Thoracic aorta (tissue), 2 donors: ENCODE data around the gene ECSCR. TPM values are rescaled to one million over a fixed set of nuclear protein-coding genes. Genes with fewer than 3 reads are reported as not detected.

Experiments used
- ATAC-seq: fragments of 150-250 bp; one replicate; pipeline ENCODE4 v1.8.0; 2017; ENCODE audit warnings: low read depth; ENCODE audit not compliant: insufficient number of reproducible peaks, low FRiP score
- DNase-seq: peaks from one replicate; pipeline ENCODE4 v3.0.0-alpha.2; 2020; ENCODE audit warnings: low spot score
- H3K27ac ChIP-seq, 2 donors: fragments of 200-600 bp; sonication (generic); 1 replicate in 1 of 2; 2 replicates in 1 of 2; pipeline ENCODE4 v1.5.1; 2016; ENCODE audit warnings: mild to moderate bottlenecking in 2 of 2, moderate library complexity in 2 of 2
- H3K27me3 ChIP-seq: fragments of 200-600 bp; sonication (generic); replicated peaks from 2 replicates; pipeline ENCODE4 v1.6.0; 2016; ENCODE audit warnings: mild to moderate bottlenecking; ENCODE audit not compliant: insufficient read depth
- H3K36me3 ChIP-seq: fragments of 200-600 bp; sonication (generic); one replicate; pipeline ENCODE4 v1.5.1; 2016
- H3K4me1 ChIP-seq, 2 donors: fragments of 200-600 bp; sonication (generic); 1 replicate in 1 of 2; 2 replicates in 1 of 2; pipeline versions ENCODE4 v1.5.1 to v1.6.0; 2016; ENCODE audit warnings: low read depth in 2 of 2, mild to moderate bottlenecking in 1 of 2; ENCODE audit not compliant: control insufficient read depth in 1 of 2
- H3K4me3 ChIP-seq: fragments of 200-600 bp; sonication (generic); 2 replicates; pipeline ENCODE4 v1.5.1; 2016; ENCODE audit warnings: mild to moderate bottlenecking
- H3K9me3 ChIP-seq: fragments of 200-600 bp; sonication (generic); 2 replicates; pipeline ENCODE4 v1.5.1; 2016
- total RNA-seq, 2 donors: library from RNA; depleted of rRNA; stranded (reverse); fragments of >200 nt; gene quantifications; one replicate each; pipeline versions ENCODE4 v1.1.0 to v1.2.3, GENCODE V29; 2016
- TF ChIP-seq, protein P1 (sequence below): fragments of 200-600 bp; sonication (generic); IDR thresholded peaks from one replicate; pipeline ENCODE4 v1.5.1; 2019; ENCODE audit warnings: antibody characterized with exemption

Gene ECSCR
- total RNA-seq, 2 donors from 2014 or later, result 27.1 to 35.6 TPM

DNA sequence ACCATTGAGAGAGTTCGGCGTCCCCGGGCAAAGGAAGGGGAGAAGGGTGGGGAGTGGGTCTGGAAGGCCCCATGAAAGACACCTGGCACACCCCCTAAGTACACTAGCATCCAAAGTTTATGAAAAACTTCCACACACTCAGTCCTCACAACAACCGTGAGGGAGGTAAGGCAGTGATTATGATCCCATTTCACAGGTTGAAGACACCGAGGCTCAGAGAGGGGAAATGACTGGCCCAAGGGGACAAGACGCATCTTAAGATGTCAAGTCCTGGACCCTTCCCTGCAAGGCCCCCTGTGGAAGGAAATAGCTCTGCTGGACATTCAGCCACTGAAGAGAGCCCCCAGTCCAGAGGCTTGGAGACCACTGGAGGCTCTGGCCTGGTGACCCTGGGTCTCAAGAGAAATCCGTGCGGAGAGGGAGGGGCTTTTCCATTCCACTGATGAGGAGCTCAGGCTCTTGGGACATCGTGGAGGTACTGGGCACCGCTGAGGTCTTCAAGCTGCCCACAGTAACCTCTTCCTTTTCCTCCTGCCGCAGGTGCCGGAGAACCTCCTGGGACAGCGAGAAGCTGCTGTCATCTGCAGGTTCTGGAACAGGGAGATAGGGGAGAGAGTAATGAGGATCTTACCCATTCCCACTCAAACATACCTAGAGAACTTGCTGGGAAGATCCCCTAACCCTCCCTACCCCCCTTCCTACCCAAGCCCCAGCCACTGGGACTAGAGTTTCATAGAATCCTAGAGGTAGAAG, 13.5 kb upstream of the ECSCR start:
- peaks cover 11 to 30% of the 10 kb centered on the region in 2 donors for H3K4me1 ChIP-seq
- H3K27ac ChIP-seq, result no peak overlapping the region
- no peak for DNase-seq

DNA sequence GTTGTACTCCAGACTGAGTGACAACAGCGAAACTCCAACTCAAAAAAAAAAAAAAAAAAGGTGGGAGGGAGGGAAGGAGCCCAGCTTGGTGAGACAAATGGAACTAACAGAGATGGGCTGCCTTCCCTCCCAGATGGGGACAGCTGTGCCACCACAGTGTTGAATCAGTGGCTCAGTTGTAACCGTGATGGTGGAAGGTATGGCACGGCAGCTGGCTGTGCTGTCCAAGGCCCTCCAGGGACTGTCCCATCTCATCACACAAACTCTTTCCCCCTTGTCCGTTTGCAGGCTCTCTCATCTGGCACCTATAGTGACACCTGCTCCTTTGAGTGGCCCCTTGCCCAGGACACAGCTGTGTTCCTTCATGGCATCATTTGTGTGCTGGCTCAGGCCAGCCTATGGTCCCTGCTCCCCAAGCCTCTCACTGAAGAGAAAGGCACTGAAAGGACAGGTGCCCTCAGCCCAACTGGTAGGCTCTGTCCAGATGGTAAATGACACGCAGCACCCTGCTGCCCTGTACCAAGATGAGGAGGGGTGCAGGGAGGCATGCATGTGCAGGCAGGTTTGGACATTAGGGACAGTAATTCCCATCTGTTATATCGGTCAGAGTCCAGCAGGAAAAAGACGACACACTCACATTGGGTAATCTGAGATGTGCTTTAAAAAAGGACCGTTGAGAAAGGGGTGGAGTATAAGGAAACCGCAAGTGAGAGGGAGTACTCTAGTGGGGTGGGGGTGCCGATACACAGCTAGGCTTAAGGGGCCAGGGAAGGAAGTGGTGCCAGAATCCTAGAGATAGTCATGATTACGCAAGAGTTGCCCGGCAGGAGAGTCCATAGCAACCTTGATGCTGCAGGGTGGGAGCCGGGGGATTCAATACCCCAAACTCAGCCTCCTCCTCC, 12.6 kb upstream of the ECSCR start:
- Histone ChIP-seq H3K4me3 (no peak overlapping the region), H3K27me3 (no peaks in the 10 kb centered on the region), H3K4me1 (peaks cover 2 to 21% of the 10 kb centered on the region in 2 donors), H3K36me3 (peaks cover 34% of the 10 kb centered on the region), H3K9me3 (no peaks in the 10 kb centered on the region), H3K27ac (no peak overlapping the region)
- DNase-seq (no peak), ATAC-seq (no peak)
- TF ChIP-seq, protein P1, sequence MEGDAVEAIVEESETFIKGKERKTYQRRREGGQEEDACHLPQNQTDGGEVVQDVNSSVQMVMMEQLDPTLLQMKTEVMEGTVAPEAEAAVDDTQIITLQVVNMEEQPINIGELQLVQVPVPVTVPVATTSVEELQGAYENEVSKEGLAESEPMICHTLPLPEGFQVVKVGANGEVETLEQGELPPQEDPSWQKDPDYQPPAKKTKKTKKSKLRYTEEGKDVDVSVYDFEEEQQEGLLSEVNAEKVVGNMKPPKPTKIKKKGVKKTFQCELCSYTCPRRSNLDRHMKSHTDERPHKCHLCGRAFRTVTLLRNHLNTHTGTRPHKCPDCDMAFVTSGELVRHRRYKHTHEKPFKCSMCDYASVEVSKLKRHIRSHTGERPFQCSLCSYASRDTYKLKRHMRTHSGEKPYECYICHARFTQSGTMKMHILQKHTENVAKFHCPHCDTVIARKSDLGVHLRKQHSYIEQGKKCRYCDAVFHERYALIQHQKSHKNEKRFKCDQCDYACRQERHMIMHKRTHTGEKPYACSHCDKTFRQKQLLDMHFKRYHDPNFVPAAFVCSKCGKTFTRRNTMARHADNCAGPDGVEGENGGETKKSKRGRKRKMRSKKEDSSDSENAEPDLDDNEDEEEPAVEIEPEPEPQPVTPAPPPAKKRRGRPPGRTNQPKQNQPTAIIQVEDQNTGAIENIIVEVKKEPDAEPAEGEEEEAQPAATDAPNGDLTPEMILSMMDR, result no peak

More for the DNA sequence above, 13.5 kb upstream of the ECSCR start:
- TF ChIP-seq, protein P1, result no peak
- ATAC-seq, result no peak
- Histone ChIP-seq H3K36me3 (peaks cover 34% of the 10 kb centered on the region), H3K4me3 (no peak overlapping the region), H3K27me3 (no peaks in the 10 kb centered on the region), H3K9me3 (no peaks in the 10 kb centered on the region)

DNA sequence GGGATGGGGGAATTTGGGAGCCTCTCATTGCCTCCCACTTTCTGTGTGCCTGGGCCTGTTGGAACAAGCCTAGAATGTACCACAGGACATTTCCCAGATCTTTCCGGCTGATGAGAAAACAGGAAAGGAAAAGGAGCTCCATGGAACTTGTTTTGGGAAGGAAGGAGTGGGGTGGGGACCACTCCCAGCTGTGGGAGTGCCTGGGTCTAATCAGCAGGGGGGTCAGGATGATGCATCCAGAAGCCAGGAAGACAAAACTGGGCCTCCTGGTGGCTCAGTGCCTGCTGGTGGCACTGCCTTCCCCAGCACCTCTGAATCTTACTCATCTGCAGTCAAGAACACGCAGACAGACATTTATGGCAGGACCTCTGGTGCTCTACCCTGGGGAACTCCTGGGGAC, 11.0 kb upstream of the ECSCR start:
- no peak overlapping the region for H3K4me3 ChIP-seq
- no peak for ATAC-seq

DNA sequence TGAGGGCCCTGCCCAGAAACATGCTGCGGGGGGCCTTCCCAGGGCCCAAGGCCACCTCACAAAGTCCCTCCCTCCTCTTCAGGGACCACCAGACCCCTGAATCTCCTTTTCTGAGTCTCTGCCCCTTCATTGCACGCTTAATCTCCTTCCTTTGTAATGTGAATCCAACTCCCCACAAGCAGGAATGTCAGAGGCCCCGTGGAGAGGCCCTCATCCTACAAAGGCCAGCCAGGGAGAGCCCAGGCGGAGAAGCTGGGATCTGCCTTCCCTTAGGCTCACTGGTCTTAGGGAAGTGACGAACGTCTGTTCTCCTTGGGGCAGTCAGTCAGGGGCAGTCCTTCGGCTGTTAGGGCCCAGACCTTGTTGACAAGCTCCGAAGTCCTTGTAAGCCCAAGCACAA, 10.6 kb upstream of the ECSCR start:
- Histone ChIP-seq H3K36me3 (peaks cover 29% of the 10 kb centered on the region), H3K27ac (peak overlapping the region in 1 of 2 donors; percentile 35), H3K4me1 (peaks cover 0 to 6% of the 10 kb centered on the region in 2 donors), H3K9me3 (no peaks in the 10 kb centered on the region), H3K27me3 (no peaks in the 10 kb centered on the region), H3K4me3 (no peak overlapping the region)
- TF ChIP-seq, protein P1, result no peak
- ATAC-seq, result no peak
- no peak for DNase-seq

More for the DNA sequence above, 11.0 kb upstream of the ECSCR start:
- H3K27me3 ChIP-seq, result no peaks in the 10 kb centered on the region
- no peaks in the 10 kb centered on the region for H3K9me3 ChIP-seq
- DNase-seq, result no peak
- TF ChIP-seq, protein P1, result no peak
- peaks cover 33% of the 10 kb centered on the region for H3K36me3 ChIP-seq
- H3K27ac ChIP-seq, result peak overlapping the region in 1 of 2 donors; percentile 35
- peaks cover 0 to 7% of the 10 kb centered on the region in 2 donors for H3K4me1 ChIP-seq
